ENCODE measurements around the gene SEC62.

GRCh38 chr3:169984292-169984691 is 17.7 kb downstream of the SEC62 start:
- TF ChIP-seq CTCF (IDR thresholded peaks at IDR 0.05; ENCODE audit: poor library complexity, severe bottlenecking) (no peak), EZH2 (IDR thresholded peaks at IDR 0.05; ENCODE audit: borderline replicate concordance, insufficient read depth, low read length, poor library complexity, severe bottlenecking) (no peak), MXI1 (conservative IDR thresholded peaks at IDR 0.05; ENCODE audit: poor library complexity, severe bottlenecking) (no peak), EP300 (conservative IDR thresholded peaks at IDR 0.05; ENCODE audit: poor library complexity, severe bottlenecking) (no peak), POLR2AphosphoS5 (IDR thresholded peaks at IDR 0.05) (no peak), SMC3 (conservative IDR thresholded peaks at IDR 0.05; ENCODE audit: poor library complexity) (no peak), RAD21 (conservative IDR thresholded peaks at IDR 0.05) (no peak)
- TF ChIP-seq, protein P1, sequence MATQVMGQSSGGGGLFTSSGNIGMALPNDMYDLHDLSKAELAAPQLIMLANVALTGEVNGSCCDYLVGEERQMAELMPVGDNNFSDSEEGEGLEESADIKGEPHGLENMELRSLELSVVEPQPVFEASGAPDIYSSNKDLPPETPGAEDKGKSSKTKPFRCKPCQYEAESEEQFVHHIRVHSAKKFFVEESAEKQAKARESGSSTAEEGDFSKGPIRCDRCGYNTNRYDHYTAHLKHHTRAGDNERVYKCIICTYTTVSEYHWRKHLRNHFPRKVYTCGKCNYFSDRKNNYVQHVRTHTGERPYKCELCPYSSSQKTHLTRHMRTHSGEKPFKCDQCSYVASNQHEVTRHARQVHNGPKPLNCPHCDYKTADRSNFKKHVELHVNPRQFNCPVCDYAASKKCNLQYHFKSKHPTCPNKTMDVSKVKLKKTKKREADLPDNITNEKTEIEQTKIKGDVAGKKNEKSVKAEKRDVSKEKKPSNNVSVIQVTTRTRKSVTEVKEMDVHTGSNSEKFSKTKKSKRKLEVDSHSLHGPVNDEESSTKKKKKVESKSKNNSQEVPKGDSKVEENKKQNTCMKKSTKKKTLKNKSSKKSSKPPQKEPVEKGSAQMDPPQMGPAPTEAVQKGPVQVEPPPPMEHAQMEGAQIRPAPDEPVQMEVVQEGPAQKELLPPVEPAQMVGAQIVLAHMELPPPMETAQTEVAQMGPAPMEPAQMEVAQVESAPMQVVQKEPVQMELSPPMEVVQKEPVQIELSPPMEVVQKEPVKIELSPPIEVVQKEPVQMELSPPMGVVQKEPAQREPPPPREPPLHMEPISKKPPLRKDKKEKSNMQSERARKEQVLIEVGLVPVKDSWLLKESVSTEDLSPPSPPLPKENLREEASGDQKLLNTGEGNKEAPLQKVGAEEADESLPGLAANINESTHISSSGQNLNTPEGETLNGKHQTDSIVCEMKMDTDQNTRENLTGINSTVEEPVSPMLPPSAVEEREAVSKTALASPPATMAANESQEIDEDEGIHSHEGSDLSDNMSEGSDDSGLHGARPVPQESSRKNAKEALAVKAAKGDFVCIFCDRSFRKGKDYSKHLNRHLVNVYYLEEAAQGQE (IDR thresholded peaks at IDR 0.05; ENCODE audit: borderline replicate concordance), result no peak

All from neural cell (in vitro differentiated cells).